Measurements from ENCODE around the gene NPR1.
A peak's percentile ranks its signal among the peaks of the same experiment; 100 is the strongest.

The NPR1 gene

DNA sequence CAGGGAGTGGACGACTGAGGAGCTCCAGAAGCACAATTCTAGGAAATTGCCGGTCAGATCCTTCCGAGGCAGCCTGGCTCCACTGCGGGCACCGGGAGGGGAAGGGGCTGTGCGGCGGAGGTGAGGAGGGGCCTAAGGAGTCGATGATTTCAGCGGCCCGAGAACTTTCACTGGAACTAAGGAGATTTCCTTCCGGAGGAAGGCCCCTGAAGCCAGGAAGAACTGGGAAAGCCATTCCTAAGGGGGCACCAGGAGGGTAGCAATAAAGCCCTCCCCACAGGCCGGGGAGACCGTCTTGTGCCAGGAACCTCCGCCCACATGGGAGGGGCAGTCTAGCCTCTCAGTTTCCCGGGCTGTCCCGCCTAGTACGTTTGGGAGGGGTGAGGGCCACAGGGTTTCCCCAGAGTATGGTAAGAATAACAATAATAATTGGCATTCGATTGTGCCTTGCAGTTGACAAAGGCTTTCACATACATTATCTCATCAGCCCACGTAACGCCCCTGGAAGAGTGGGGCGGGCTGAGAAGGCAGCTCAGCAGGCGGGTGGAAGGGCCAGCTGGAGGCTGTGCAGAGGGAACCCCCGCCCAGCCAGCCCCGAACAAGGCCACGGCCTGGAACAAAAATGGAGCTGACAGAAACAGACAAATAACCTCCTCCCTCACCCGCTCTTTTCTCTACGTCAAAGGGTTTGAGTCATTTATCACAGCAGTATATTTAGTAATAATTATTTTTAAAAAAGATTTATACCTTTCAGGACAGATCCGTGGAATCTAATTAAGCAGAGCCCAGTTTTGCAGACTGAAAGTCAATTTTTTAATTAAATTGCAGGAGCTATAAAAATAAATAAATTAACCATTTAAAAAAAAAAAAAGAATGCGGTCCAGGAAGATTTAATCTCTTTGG, 19.8 kb downstream of the NPR1 start (continued):
- TF ChIP-seq, protein P1, sequence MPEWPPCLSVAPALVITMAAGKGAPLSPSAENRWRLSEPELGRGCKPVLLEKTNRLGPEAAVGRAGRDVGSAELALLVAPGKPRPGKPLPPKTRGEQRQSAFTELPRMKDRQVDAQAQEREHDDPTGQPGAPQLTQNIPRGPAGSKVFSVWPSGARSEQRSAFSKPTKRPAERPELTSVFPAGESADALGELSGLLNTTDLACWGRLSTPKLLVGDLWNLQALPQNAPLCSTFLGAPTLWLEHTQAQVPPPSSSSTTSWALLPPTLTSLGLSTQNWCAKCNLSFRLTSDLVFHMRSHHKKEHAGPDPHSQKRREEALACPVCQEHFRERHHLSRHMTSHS (tag by site-specific recombination; IDR thresholded peaks at IDR 0.05): no peak
- TF ChIP-seq ZEB2 (tag by site-specific recombination; IDR thresholded peaks at IDR 0.05) (peak; percentile 83), ZBTB8A (tag by site-specific recombination; IDR thresholded peaks at IDR 0.05) (peak; percentile 98), SCRT2 (tag by site-specific recombination; IDR thresholded peaks at IDR 0.05) (no peak), ZBTB21 (tag by site-specific recombination; IDR thresholded peaks at IDR 0.05) (peak; percentile 79; the same call in 1 of the 2 replicates), ZIC2 (tag by site-specific recombination; IDR thresholded peaks at IDR 0.05) (peak; percentile 85), ZBTB17 (tag by site-specific recombination; IDR thresholded peaks at IDR 0.05) (peak; percentile 45; the same call in 1 of the 2 replicates), SP7 (tag by site-specific recombination; IDR thresholded peaks at IDR 0.05) (peak; percentile 82), ZNF600 (tag by site-specific recombination; IDR thresholded peaks at IDR 0.05) (peak; percentile 50; the same call in 1 of the 2 replicates), EGR2 (tag by site-specific recombination; IDR thresholded peaks at IDR 0.05; ENCODE audit: low read depth) (peak; percentile 95), ZFP69B (tag by site-specific recombination; IDR thresholded peaks at IDR 0.05) (no peak), ZFHX2 (tag by site-specific recombination; conservative IDR thresholded peaks at IDR 0.05) (peak; percentile 98), IKZF3 (tag by site-specific recombination; IDR thresholded peaks at IDR 0.05) (peak; percentile 71), SP2 (tag by site-specific recombination; IDR thresholded peaks at IDR 0.05) (peak; percentile 91), ZNF423 (tag by site-specific recombination; IDR thresholded peaks at IDR 0.05) (0 out of 2 replicates have a peak, but pooled peaks have one; percentile 55), ZNF658 (tag by site-specific recombination; IDR thresholded peaks at IDR 0.05) (no peak), KLF10 (tag by site-specific recombination; IDR thresholded peaks at IDR 0.05) (0 out of 2 replicates have a peak, but pooled peaks have one; percentile 58), ZNF335 (tag by site-specific recombination; conservative IDR thresholded peaks at IDR 0.05) (peak; percentile 84), ZNF2 (tag by site-specific recombination; IDR thresholded peaks at IDR 0.05) (peak; percentile 8; the same call in 1 of the 2 replicates), HOXC10 (CRISPR knock-in tag; IDR thresholded peaks at IDR 0.05) (no peak), KLF7 (tag by site-specific recombination; IDR thresholded peaks at IDR 0.05; ENCODE audit: borderline replicate concordance) (peak; percentile 63)
- TF ChIP-seq, protein P2, sequence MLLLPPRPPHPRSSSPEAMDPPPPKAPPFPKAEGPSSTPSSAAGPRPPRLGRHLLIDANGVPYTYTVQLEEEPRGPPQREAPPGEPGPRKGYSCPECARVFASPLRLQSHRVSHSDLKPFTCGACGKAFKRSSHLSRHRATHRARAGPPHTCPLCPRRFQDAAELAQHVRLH (tag by site-specific recombination; IDR thresholded peaks at IDR 0.05): no peak
- TF ChIP-seq, protein P3, sequence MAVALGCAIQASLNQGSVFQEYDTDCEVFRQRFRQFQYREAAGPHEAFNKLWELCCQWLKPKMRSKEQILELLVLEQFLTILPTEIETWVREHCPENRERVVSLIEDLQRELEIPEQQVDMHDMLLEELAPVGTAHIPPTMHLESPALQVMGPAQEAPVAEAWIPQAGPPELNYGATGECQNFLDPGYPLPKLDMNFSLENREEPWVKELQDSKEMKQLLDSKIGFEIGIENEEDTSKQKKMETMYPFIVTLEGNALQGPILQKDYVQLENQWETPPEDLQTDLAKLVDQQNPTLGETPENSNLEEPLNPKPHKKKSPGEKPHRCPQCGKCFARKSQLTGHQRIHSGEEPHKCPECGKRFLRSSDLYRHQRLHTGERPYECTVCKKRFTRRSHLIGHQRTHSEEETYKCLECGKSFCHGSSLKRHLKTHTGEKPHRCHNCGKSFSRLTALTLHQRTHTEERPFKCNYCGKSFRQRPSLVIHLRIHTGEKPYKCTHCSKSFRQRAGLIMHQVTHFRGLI (tag by site-specific recombination; IDR thresholded peaks at IDR 0.05): peak; percentile 53; the same call in 1 of the 2 replicates
- TF ChIP-seq, protein P4, sequence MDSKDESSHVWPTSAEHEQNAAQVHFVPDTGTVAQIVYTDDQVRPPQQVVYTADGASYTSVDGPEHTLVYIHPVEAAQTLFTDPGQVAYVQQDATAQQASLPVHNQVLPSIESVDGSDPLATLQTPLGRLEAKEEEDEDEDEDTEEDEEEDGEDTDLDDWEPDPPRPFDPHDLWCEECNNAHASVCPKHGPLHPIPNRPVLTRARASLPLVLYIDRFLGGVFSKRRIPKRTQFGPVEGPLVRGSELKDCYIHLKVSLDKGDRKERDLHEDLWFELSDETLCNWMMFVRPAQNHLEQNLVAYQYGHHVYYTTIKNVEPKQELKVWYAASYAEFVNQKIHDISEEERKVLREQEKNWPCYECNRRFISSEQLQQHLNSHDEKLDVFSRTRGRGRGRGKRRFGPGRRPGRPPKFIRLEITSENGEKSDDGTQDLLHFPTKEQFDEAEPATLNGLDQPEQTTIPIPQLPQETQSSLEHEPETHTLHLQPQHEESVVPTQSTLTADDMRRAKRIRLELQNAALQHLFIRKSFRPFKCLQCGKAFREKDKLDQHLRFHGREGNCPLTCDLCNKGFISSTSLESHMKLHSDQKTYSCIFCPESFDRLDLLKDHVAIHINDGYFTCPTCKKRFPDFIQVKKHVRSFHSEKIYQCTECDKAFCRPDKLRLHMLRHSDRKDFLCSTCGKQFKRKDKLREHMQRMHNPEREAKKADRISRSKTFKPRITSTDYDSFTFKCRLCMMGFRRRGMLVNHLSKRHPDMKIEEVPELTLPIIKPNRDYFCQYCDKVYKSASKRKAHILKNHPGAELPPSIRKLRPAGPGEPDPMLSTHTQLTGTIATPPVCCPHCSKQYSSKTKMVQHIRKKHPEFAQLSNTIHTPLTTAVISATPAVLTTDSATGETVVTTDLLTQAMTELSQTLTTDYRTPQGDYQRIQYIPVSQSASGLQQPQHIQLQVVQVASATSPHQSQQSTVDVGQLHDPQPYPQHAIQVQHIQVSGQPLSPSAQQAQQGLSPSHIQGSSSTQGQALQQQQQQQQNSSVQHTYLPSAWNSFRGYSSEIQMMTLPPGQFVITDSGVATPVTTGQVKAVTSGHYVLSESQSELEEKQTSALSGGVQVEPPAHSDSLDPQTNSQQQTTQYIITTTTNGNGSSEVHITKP (tag by site-specific recombination; IDR thresholded peaks at IDR 0.05): peak; percentile 85
- TF ChIP-seq, protein P5, sequence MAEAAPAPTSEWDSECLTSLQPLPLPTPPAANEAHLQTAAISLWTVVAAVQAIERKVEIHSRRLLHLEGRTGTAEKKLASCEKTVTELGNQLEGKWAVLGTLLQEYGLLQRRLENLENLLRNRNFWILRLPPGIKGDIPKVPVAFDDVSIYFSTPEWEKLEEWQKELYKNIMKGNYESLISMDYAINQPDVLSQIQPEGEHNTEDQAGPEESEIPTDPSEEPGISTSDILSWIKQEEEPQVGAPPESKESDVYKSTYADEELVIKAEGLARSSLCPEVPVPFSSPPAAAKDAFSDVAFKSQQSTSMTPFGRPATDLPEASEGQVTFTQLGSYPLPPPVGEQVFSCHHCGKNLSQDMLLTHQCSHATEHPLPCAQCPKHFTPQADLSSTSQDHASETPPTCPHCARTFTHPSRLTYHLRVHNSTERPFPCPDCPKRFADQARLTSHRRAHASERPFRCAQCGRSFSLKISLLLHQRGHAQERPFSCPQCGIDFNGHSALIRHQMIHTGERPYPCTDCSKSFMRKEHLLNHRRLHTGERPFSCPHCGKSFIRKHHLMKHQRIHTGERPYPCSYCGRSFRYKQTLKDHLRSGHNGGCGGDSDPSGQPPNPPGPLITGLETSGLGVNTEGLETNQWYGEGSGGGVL (tag by site-specific recombination; IDR thresholded peaks at IDR 0.05): peak; percentile 65

All from HEK293 (cell line).